Purkinje cell (primary cell): Measurements from ENCODE around the gene IL23R. TPM values are rescaled to one million over a fixed set of nuclear protein-coding genes. Genes with fewer than 3 reads are reported as not detected.

Source experiments
- polyA plus RNA-seq: library from polyadenylated mRNA; unstranded; fragments of >200 nt; fragmentation: Nextera tagmentation; gene quantifications from 2 replicates; pipeline ENCODE4 v1.2.1, GENCODE V29; 2014

The IL23R gene, protein sequence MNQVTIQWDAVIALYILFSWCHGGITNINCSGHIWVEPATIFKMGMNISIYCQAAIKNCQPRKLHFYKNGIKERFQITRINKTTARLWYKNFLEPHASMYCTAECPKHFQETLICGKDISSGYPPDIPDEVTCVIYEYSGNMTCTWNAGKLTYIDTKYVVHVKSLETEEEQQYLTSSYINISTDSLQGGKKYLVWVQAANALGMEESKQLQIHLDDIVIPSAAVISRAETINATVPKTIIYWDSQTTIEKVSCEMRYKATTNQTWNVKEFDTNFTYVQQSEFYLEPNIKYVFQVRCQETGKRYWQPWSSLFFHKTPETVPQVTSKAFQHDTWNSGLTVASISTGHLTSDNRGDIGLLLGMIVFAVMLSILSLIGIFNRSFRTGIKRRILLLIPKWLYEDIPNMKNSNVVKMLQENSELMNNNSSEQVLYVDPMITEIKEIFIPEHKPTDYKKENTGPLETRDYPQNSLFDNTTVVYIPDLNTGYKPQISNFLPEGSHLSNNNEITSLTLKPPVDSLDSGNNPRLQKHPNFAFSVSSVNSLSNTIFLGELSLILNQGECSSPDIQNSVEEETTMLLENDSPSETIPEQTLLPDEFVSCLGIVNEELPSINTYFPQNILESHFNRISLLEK
- not detected in 2 replicates for polyA plus RNA-seq

DNA sequence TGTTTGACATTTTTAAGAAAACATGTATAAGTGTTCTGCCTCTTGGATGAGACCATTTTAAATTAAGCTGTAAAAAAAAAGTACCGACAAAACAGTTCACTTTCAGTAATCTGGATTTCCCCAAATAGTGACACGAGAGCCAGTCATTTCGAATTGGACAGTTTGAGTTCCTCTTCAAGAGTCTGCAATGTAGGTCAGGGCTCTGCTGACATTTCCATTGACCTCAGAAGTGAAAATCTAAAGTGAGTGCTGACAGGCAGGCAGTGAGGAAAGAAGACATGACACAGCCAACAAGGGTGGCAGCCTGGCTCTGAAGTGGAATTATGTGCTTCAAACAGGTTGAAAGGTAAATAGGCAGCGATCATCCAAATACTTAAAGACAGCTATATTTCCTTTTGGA, at the start of gene IL23R:
IL23R (plus strand) TSS at position 259 of the 400 bp plus-strand sequence. CDS start 1,667 bp downstream, outside the sequence.

DNA sequence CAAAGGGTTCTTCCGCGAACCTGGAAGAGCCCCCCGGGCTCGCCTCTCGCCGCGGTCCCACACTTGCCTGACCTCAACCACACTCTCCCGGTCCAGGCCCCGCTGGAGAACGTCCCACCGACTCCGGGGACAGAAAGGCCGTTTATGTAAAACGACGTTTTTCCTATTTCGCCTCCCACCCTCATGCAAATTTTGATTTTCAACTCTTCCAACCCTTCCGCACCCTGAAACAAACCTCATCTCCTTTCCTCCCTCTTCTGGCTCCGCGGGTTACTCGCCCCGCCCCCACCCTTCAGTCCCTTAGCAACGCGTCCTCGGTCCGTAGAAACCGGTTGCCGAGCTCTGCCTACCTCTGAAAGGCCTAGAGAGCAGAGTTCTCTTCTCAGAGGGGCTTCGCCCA, 31.6 kb upstream of the IL23R start, which contains the start of gene C1orf141:
C1orf141 (minus strand) TSS at position 276 of the 400 bp plus-strand sequence. CDS start 7,730 bp downstream, outside the sequence.

DNA sequence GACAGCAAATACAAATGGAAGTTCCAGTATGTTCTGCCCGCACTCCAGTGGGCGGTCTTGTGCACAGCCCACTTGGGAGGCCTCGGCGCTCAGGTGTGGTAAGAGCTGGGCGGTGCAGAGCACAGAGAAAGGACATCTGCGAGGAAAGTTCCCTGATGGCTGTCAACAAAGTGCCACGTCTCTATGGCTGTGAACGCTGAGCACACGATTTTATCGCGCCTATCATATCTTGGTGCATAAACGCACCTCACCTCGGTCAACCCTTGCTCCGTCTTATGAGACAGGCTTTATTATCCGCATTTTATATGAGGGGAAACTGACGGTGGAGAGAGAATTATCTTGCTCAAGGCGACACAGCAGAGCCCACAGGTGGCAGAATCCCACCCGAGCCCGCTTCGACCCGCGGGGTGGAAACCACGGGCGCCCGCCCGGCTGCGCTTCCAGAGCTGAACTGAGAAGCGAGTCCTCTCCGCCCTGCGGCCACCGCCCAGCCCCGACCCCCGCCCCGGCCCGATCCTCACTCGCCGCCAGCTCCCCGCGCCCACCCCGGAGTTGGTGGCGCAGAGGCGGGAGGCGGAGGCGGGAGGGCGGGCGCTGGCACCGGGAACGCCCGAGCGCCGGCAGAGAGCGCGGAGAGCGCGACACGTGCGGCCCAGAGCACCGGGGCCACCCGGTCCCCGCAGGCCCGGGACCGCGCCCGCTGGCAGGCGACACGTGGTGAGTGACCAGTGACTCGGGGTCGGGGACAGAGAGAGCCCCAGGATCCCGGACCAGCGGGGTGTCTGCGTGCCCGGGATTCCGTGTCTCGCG, 141.2 kb downstream of the IL23R start, which contains the start of gene IL12RB2:
IL12RB2 (plus strand) TSS at position 623 of the 810 bp plus-strand sequence. CDS start 12,496 bp downstream, outside the sequence.

Other genes starting within 250 kb of the IL23R start
- 7.1 and 13.6 TPM in 2 replicates for gene DNAI4, start 241.6 kb upstream of the IL23R start, polyA plus RNA-seq
- 34.6 and 43.8 TPM in 2 replicates for gene MIER1, start 241.5 kb upstream of the IL23R start, polyA plus RNA-seq
- 0.32 and 2.3 TPM in 2 replicates for gene SLC35D1, start 112.3 kb upstream of the IL23R start, polyA plus RNA-seq
- gene C1orf141, start 31.5 kb upstream of the IL23R start, polyA plus RNA-seq = not detected in 2 replicates
- gene IL12RB2, start 141.4 kb downstream of the IL23R start, polyA plus RNA-seq = 3.8 and 4.7 TPM in 2 replicates